Testis (tissue), 3 donors: ENCODE results near the gene AFF4. TPM values are rescaled to one million over a fixed set of nuclear protein-coding genes. Genes with fewer than 3 reads are reported as not detected.

Source experiments
- DNase-seq: peaks from one replicate; pipeline ENCODE4 v3.0.0-alpha.2; 2019
- H3K27ac ChIP-seq, 2 donors: fragments of 200-600 bp; sonication (generic); one replicate each; pipeline ENCODE4 v1.5.1; 2019
- H3K27me3 ChIP-seq: fragments of 200-600 bp; sonication (generic); one replicate; pipeline ENCODE4 v1.5.1; 2019
- H3K36me3 ChIP-seq: fragments of 200-600 bp; sonication (generic); one replicate; pipeline ENCODE4 v1.5.1; 2017; ENCODE audit warnings: low read depth; ENCODE audit errors: missing control alignments
- H3K4me1 ChIP-seq: fragments of 200-600 bp; sonication (generic); one replicate; pipeline ENCODE4 v1.5.1; 2019
- H3K4me3 ChIP-seq, 2 donors: fragments of 200-600 bp; sonication (generic); one replicate each; pipeline ENCODE4 v1.5.1; 2017 to 2019
- H3K9me3 ChIP-seq: fragments of 200-600 bp; sonication (generic); one replicate; pipeline ENCODE4 v1.5.1; 2017
- POLR2A ChIP-seq: fragments of 450-650 bp; IDR thresholded peaks from one replicate; pipeline ENCODE4 v1.6.1; 2017; ENCODE audit warnings: antibody characterized with exemption, mild to moderate bottlenecking, moderate library complexity
- WGBS, 2 donors: methylation state at CpG; one replicate each; pipeline ENCODE4 v1.1.5; 2018; 5-methylcytosine and 5-hydroxymethylcytosine counted together
- intact Hi-C: fragments of 100-400 bp; cut with DNase I; formaldehyde crosslinking; loops from one replicate; pipeline ENCODE4 v1.15.1; 2023; ENCODE audit warnings: low total_unique reads
- polyA plus RNA-seq: library from polyadenylated mRNA; stranded (reverse); fragments of 350-450 nt; fragmentation: Illumina TruSeq; extraction: RNeasy Lipid Tissue Mini Kit (QIAGEN cat#74804); gene quantifications from one replicate; pipeline ENCODE4 v1.2.3, GENCODE V29; 2014; ENCODE audit warnings: low read depth, low replicate concordance; ENCODE audit not compliant: insufficient read depth
- total RNA-seq, 2 donors: library from RNA; depleted of rRNA; stranded (reverse); fragments of >200 nt; gene quantifications; one replicate each; pipeline ENCODE4 v1.2.3, GENCODE V29; 2016
- TF ChIP-seq, protein P1 (sequence below), 3 experiments: fragments of 450-650 bp in 2 of 3; fragments of 200-600 bp in 1 of 3; sonication (generic) in 1 of 3; IDR thresholded peaks; one replicate each; pipeline ENCODE4 v1.5.1; 2016 to 2019; ENCODE audit warnings: antibody characterized with exemption in 3 of 3, mild to moderate bottlenecking in 2 of 3, moderate library complexity in 1 of 3

The AFF4 gene
- total and polyA plus RNA-seq, 3 donors from 2014 or later = 57.2 to 112 (median 112) TPM

DNA sequence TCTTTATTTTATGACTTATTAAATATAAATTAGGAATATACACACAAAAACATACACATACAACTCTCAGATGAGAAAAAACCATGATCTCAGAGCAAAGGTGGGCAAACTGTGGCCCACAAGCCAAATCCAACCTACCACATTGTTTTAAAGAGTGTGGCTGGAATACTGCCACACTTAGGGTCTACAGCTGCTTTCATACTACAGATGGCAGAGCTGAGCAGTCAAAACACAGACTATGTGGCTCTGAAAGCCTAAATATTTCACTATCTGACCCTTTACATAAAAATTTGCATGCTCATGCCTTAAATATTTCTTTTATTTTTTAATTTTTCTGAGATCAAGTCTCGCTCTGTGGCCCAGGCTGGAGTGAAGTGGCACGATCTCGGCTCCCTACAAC is 61.7 kb downstream of the AFF4 start:
- Histone ChIP-seq H3K4me3 (no peak overlapping the region), H3K9me3 (no peaks in the 10 kb centered on the region), H3K36me3 (no peaks in the 10 kb centered on the region), H3K27me3 (no peaks in the 10 kb centered on the region), H3K4me1 (no peaks in the 10 kb centered on the region), H3K27ac (no peak overlapping the region)
- no peak for DNase-seq
- WGBS, 2 donors = 94 to 100% methylated on average over 3 of the region's 3 CpGs
- TF ChIP-seq, protein P1, sequence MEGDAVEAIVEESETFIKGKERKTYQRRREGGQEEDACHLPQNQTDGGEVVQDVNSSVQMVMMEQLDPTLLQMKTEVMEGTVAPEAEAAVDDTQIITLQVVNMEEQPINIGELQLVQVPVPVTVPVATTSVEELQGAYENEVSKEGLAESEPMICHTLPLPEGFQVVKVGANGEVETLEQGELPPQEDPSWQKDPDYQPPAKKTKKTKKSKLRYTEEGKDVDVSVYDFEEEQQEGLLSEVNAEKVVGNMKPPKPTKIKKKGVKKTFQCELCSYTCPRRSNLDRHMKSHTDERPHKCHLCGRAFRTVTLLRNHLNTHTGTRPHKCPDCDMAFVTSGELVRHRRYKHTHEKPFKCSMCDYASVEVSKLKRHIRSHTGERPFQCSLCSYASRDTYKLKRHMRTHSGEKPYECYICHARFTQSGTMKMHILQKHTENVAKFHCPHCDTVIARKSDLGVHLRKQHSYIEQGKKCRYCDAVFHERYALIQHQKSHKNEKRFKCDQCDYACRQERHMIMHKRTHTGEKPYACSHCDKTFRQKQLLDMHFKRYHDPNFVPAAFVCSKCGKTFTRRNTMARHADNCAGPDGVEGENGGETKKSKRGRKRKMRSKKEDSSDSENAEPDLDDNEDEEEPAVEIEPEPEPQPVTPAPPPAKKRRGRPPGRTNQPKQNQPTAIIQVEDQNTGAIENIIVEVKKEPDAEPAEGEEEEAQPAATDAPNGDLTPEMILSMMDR (IDR thresholded peaks at IDR 0.05) = no peak
- TF ChIP-seq POLR2A = no peak
- intact Hi-C loops = no loop called here

DNA sequence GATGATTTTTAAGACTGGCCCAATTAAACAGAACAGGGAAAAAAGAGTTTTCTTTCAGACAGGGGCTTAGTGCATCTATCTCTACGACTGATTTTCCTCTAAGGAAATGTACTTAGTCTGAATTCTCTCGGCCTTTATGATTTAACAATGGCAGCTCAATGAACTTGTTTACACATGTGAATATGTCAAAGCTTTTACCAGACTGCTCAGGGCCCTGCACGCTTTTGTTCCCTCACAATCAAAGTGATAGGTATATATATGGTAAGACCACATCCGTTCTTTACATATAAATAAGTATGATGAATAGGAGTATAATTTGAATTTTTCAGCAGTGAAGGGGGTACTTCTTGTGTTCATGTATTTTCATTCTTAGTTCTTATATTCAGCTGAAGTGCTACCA is 62.4 kb downstream of the AFF4 start:
- WGBS, 2 donors = 90 to 91% methylated on average over 4 of the region's 4 CpGs
- intact Hi-C loops = no loop called here
- no peak for DNase-seq
- no peak for TF ChIP-seq POLR2A
- TF ChIP-seq, protein P1 (IDR thresholded peaks at IDR 0.05) = no peak
- Histone ChIP-seq H3K4me1 (no peaks in the 10 kb centered on the region), H3K27ac (no peak overlapping the region), H3K36me3 (no peaks in the 10 kb centered on the region), H3K4me3 (no peak overlapping the region), H3K27me3 (no peaks in the 10 kb centered on the region), H3K9me3 (no peaks in the 10 kb centered on the region)

DNA sequence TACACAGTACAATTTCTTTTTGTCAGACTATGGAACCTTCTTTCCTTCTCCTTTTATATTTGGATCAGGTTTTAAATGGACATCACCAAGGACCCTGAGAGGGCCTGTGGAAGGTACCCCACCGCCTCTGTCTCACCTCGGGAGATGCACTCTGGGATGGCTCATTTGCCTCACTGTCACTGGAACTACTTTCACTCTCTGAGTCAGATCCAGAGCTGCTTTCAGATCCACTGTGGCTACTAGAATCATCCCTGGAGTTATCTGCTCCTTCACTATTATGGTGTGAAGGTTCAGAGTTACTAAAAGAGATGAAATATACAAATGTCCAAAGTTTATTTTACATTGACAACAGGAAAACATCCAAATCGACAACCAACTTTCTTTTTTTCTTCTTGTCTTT is 65.3 kb downstream of the AFF4 start:
- no peak for DNase-seq
- Histone ChIP-seq H3K9me3 (no peaks in the 10 kb centered on the region), H3K27ac (no peak overlapping the region), H3K4me3 (no peak overlapping the region), H3K4me1 (no peaks in the 10 kb centered on the region), H3K27me3 (no peaks in the 10 kb centered on the region), H3K36me3 (no peaks in the 10 kb centered on the region)
- intact Hi-C loops = no loop called here
- TF ChIP-seq, protein P1 (IDR thresholded peaks at IDR 0.05) = no peak
- TF ChIP-seq POLR2A = no peak
- 76 to 81% methylated on average over 3 of the region's 3 CpGs for WGBS, 2 donors

DNA sequence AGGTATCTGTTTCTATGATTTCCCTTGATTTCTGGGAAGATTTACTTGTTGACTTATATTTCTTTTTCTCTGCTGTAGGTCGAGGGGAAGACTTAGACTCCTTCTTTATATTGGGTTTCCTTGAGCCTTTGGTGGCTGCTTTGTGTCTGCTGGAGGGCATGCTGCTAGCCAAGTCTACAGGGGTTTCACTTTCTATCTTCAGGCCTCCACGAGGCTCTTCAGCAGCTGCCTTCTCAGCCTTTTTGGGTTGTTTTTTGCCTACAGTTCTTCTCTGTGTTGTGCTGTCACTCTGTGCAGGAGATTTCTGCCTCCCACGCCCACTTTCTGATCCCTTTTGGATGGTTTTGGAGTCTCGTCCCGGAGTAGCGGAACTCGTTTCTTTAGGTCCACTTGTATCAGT is 66.7 kb downstream of the AFF4 start:
- Histone ChIP-seq H3K27me3 (no peaks in the 10 kb centered on the region), H3K27ac (no peak overlapping the region), H3K4me1 (no peaks in the 10 kb centered on the region), H3K9me3 (no peaks in the 10 kb centered on the region), H3K36me3 (no peaks in the 10 kb centered on the region), H3K4me3 (no peak overlapping the region)
- 84 to 87% methylated on average over 7 of the region's 7 CpGs for WGBS, 2 donors
- DNase-seq = no peak
- intact Hi-C loops = no loop called here
- no peak for TF ChIP-seq POLR2A
- TF ChIP-seq, protein P1 (IDR thresholded peaks at IDR 0.05) = no peak

DNA sequence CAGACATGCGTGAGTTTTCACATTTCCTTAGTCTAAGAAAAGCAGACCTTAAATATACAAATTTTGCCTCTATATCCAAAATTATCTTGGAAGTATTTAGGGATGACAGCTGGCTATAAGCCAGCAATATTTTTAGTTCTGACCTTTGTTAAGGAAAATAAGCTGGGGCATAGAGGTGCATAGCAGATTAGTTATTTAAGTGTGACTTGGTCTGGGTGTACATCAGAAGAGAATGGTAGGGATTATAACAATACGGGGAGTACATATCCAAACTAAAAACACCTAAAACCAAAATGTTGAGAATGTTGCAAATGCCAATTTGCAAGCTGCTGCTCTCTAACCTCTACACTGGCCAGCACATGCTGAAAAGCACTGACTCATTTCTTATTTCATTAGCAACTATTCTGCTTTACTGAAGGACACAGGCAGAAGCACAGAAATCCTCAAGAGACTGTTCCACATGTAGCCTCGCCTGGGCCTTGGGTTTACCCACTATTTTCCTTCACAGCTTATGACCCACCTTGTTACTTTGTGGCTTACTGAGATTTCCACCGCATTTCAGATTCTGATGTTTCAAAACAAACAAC is 67.6 kb downstream of the AFF4 start:
- Histone ChIP-seq H3K4me3 (no peak overlapping the region), H3K36me3 (no peaks in the 10 kb centered on the region), H3K27ac (no peak overlapping the region), H3K27me3 (no peaks in the 10 kb centered on the region), H3K4me1 (no peaks in the 10 kb centered on the region), H3K9me3 (no peaks in the 10 kb centered on the region)
- TF ChIP-seq, protein P1 (IDR thresholded peaks at IDR 0.05) = no peak
- no peak for TF ChIP-seq POLR2A
- intact Hi-C loops = no loop called here
- no peak for DNase-seq
- 66 to 71% methylated on average over 4 of the region's 4 CpGs for WGBS, 2 donors
